SK-N-DZ (cell line): ENCODE results near the gene SLC26A5.
"Not testable (repeated sequence)": the region's sequence is repeated elsewhere in the genome, so short reads cannot be mapped to it uniquely, and the experiment has no call there.

Experiments used
- DNase-seq: peaks from one replicate; pipeline ENCODE4 v3.0.0-alpha.2; 2015; ENCODE audit warnings: low spot score

SLC26A5 gene

GRCh38 chr7:103405789-103406613 lies 40.0 kb downstream of the SLC26A5 start:
- DNase-seq = not testable (repeated sequence)

- not testable (repeated sequence) for DNase-seq
These were observed 46.3 kb downstream of the SLC26A5 start for GRCh38 chr7:103399687-103400086.

GRCh38 chr7:103398483-103399127 lies 47.4 kb downstream of the SLC26A5 start:
- no peak for DNase-seq

- DNase-seq = no peak
These were observed 49.5 kb downstream of the SLC26A5 start for GRCh38 chr7:103396471-103396870.

GRCh38 chr7:103395071-103395470 lies 50.9 kb downstream of the SLC26A5 start:
- DNase-seq = no peak

GRCh38 chr7:103394566-103394965 lies 51.4 kb downstream of the SLC26A5 start:
- DNase-seq = no peak

GRCh38 chr7:103391976-103392375 lies 54.0 kb downstream of the SLC26A5 start:
- no peak for DNase-seq

- no peak for DNase-seq
These were observed 54.9 kb downstream of the SLC26A5 start for GRCh38 chr7:103391150-103391549.

GRCh38 chr7:103389263-103389662 lies 56.7 kb downstream of the SLC26A5 start:
- DNase-seq = no peak

- DNase-seq = no peak
These were observed 57.4 kb downstream of the SLC26A5 start for GRCh38 chr7:103388469-103389140.

GRCh38 chr7:103387242-103387641 lies 58.8 kb downstream of the SLC26A5 start:
- DNase-seq = no peak

GRCh38 chr7:103382032-103382402 lies 64.0 kb downstream of the SLC26A5 start:
- DNase-seq = no peak

GRCh38 chr7:103381280-103382031 lies 64.6 kb downstream of the SLC26A5 start:
- no peak for DNase-seq

- no peak for DNase-seq
These were observed 65.4 kb downstream of the SLC26A5 start for GRCh38 chr7:103380395-103381191.

GRCh38 chr7:103379270-103379975 lies 66.6 kb downstream of the SLC26A5 start:
- no peak for DNase-seq

- DNase-seq = no peak
These were observed 72.0 kb downstream of the SLC26A5 start for GRCh38 chr7:103373866-103374643.

- no peak for DNase-seq
These were observed 76.6 kb downstream of the SLC26A5 start for GRCh38 chr7:103369432-103369831.

GRCh38 chr7:103349805-103350204 lies 96.2 kb downstream of the SLC26A5 start:
- DNase-seq = no peak

GRCh38 chr7:103348959-103349358 lies 97.0 kb downstream of the SLC26A5 start:
- no peak for DNase-seq

GRCh38 chr7:103348452-103348851 lies 97.6 kb downstream of the SLC26A5 start:
- DNase-seq = no peak
